ENCODE data around the gene DOCK9. TPM values are rescaled to one million over a fixed set of nuclear protein-coding genes. Genes with fewer than 3 reads are reported as not detected.

Gene DOCK9
- total RNA-seq, 1 donor from 2014 or later: 56.3 TPM

DNA sequence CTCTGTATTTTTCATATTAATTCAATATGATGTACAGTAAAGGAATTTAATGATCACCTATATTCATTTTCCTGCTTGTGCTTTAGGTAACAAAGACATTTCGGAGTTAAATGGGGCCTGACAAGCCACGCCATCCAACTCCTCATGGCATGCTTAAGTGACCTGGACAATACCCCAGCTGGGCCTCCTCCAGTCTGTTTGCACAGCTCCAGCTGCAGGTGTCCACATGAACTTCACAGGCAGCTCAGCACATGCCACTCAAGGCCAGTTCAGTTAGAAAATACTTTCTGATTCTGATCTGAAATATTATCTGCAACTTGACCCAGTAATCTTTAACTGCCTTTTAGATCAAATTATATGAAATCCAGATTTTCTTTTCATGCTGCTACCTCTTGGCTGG, 135.8 kb downstream of the DOCK9 start:
- Histone ChIP-seq H4K20me1 (ENCODE audit: insufficient read depth, low read length) (no peaks in the 10 kb centered on the region), H3K27me3 (ENCODE audit: insufficient read depth, low read length) (no peaks in the 10 kb centered on the region), H3K4me2 (ENCODE audit: low read length) (no peak overlapping the region), H3K4me3 (ENCODE audit: insufficient read depth, low read depth, low read length) (no peak overlapping the region), H3K36me3 (ENCODE audit: insufficient read depth, low read length) (peaks cover 4% of the 10 kb centered on the region), H2AFZ (ENCODE audit: low read depth, low read length) (no peak overlapping the region), H3K27ac (ENCODE audit: low read depth, low read length) (no peak overlapping the region), H3K79me2 (ENCODE audit: insufficient read depth, low read length) (no peaks in the 10 kb centered on the region), H3K4me1 (ENCODE audit: insufficient read depth, low read length) (peaks cover 19% of the 10 kb centered on the region), H3K9me3 (ENCODE audit: insufficient read depth, low read depth, low read length) (no peaks in the 10 kb centered on the region), H3K9ac (ENCODE audit: low read length) (no peak overlapping the region)
- Mint-ChIP-seq H3K27me3 (ENCODE audit: low read depth, unreplicated experiment) (no peaks in the 10 kb centered on the region), H3K27ac (ENCODE audit: unreplicated experiment) (no peak overlapping the region), H3K36me3 (ENCODE audit: low read depth, unreplicated experiment) (no peaks in the 10 kb centered on the region), H3K4me3 (ENCODE audit: unreplicated experiment) (no peak overlapping the region), H3K9me3 (ENCODE audit: unreplicated experiment) (no peaks in the 10 kb centered on the region), H3K4me1 (ENCODE audit: low read depth, unreplicated experiment) (peaks cover 10% of the 10 kb centered on the region)
- DNase-seq (ENCODE audit: low read depth): no peak
- TF ChIP-seq EZH2 (IDR thresholded peaks at IDR 0.05; ENCODE audit: insufficient read depth, low read length): no peak
- no peak for TF ChIP-seq CTCF (IDR thresholded peaks at IDR 0.05; ENCODE audit: insufficient read depth, low read depth, low read length)
- no peak for FAIRE-seq

DNA sequence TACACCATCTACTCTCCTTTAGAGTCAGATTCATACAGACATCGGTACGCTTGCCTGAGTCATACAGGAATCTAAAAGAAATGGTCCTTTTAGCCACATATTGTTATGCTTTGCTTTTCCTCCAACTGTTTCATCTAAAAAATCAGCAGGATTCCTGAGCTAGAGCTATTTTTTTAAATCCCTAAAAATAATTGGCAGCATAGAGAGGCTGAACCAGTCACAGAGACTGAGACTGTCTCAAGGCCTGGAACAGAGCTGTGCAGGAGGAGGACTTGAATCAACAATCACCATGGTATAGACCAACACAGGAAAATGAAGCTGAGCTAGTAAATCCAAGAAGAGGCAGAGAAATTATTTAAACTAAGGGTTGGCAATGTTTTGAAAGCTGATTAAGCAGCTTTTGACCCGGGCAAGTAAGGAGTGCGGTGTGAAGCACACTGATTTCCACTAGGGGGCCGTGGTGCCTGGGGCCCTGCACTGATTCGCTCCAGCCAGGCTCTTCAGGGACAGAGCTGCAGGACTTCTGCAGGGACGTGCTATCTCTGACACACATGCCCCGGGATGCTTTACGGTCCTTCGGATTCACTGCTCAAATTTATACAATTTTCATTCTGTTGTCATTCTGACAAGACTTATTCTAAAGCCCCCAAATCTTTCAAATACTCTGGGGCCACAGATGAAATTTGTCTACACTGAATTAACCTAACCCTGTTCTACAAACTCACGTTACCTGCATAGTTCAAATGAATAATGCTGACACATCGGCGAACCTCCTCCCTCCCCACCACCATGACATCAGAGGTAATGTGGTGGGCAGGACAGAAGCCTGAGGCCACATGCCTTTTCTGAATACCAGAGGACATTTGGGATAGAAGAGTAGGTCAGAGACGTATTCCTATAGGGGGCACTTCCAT, 137.8 kb downstream of the DOCK9 start:
- Histone ChIP-seq H3K27ac (ENCODE audit: low read depth, low read length) (peak overlapping the region; percentile 50), H4K20me1 (ENCODE audit: insufficient read depth, low read length) (no peaks in the 10 kb centered on the region), H2AFZ (ENCODE audit: low read depth, low read length) (no peak overlapping the region), H3K4me3 (ENCODE audit: insufficient read depth, low read depth, low read length) (no peak overlapping the region), H3K36me3 (ENCODE audit: insufficient read depth, low read length) (no peaks in the 10 kb centered on the region), H3K9me3 (ENCODE audit: insufficient read depth, low read depth, low read length) (no peaks in the 10 kb centered on the region), H3K4me1 (ENCODE audit: insufficient read depth, low read length) (peaks cover 19% of the 10 kb centered on the region), H3K4me2 (ENCODE audit: low read length) (peak overlapping the region; percentile 57), H3K9ac (ENCODE audit: low read length) (peak overlapping the region; percentile 15), H3K79me2 (ENCODE audit: insufficient read depth, low read length) (no peaks in the 10 kb centered on the region), H3K27me3 (ENCODE audit: insufficient read depth, low read length) (no peaks in the 10 kb centered on the region)
- FAIRE-seq: no peak
- no peak for TF ChIP-seq EZH2 (IDR thresholded peaks at IDR 0.05; ENCODE audit: insufficient read depth, low read length)
- peak; percentile 80 for TF ChIP-seq CTCF (IDR thresholded peaks at IDR 0.05; ENCODE audit: insufficient read depth, low read depth, low read length)
- Mint-ChIP-seq H3K4me3 (ENCODE audit: unreplicated experiment) (no peak overlapping the region), H3K36me3 (ENCODE audit: low read depth, unreplicated experiment) (no peaks in the 10 kb centered on the region), H3K27me3 (ENCODE audit: low read depth, unreplicated experiment) (no peaks in the 10 kb centered on the region), H3K27ac (ENCODE audit: unreplicated experiment) (no peak overlapping the region), H3K9me3 (ENCODE audit: unreplicated experiment) (no peaks in the 10 kb centered on the region), H3K4me1 (ENCODE audit: low read depth, unreplicated experiment) (peaks cover 10% of the 10 kb centered on the region)
- DNase-seq (ENCODE audit: low read depth): peak; percentile 58

DNA sequence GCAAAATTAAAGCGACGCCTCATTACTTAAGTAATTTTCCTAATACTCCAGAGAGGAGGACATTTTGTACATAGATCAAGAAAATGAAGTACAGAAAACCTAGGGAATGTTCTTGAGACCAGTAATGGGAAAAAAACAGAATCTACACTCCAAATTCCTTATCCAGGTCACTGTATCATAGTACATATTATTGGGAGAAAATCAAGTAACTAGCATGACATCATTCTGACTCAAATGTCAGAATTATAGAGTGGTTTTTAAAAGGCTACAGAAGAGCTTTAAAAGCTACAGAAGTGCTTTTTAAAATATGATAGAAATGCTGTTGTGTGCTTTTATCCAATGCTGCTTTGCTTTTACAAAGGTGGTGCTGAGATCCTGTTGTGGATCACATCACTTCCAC, 139.1 kb downstream of the DOCK9 start:
- Mint-ChIP-seq H3K27me3 (ENCODE audit: low read depth, unreplicated experiment) (no peaks in the 10 kb centered on the region), H3K4me1 (ENCODE audit: low read depth, unreplicated experiment) (peaks cover 10% of the 10 kb centered on the region), H3K36me3 (ENCODE audit: low read depth, unreplicated experiment) (no peaks in the 10 kb centered on the region), H3K27ac (ENCODE audit: unreplicated experiment) (no peak overlapping the region), H3K4me3 (ENCODE audit: unreplicated experiment) (no peak overlapping the region), H3K9me3 (ENCODE audit: unreplicated experiment) (no peaks in the 10 kb centered on the region)
- no peaks in the 10 kb centered on the region for H3K9me3 ChIP-seq (ENCODE audit: insufficient read depth, low read depth, low read length)
- TF ChIP-seq EZH2 (IDR thresholded peaks at IDR 0.05; ENCODE audit: insufficient read depth, low read length): no peak
- no peak for TF ChIP-seq CTCF (IDR thresholded peaks at IDR 0.05; ENCODE audit: insufficient read depth, low read depth, low read length)
- DNase-seq (ENCODE audit: low read depth) (peak; percentile 61), FAIRE-seq (no peak)
- no peak overlapping the region for H3K4me3 ChIP-seq (ENCODE audit: insufficient read depth, low read depth, low read length)
- H3K4me2 ChIP-seq (ENCODE audit: low read length): peak overlapping the region; percentile 22
- no peaks in the 10 kb centered on the region for H3K79me2 ChIP-seq (ENCODE audit: insufficient read depth, low read length)
- H3K27ac ChIP-seq (ENCODE audit: low read depth, low read length): no peak overlapping the region
- H2AFZ ChIP-seq (ENCODE audit: low read depth, low read length): no peak overlapping the region
- no peak overlapping the region for H3K9ac ChIP-seq (ENCODE audit: low read length)
- H3K4me1 ChIP-seq (ENCODE audit: insufficient read depth, low read length): peaks cover 19% of the 10 kb centered on the region
- H3K36me3 ChIP-seq (ENCODE audit: insufficient read depth, low read length): no peaks in the 10 kb centered on the region
- no peaks in the 10 kb centered on the region for H4K20me1 ChIP-seq (ENCODE audit: insufficient read depth, low read length)
- H3K27me3 ChIP-seq (ENCODE audit: insufficient read depth, low read length): no peaks in the 10 kb centered on the region
